ENCODE measurements around the gene ACSM2A.
A peak's percentile ranks its signal among the peaks of the same experiment; 100 is the strongest.
"Not testable (repeated sequence)": the region's sequence is repeated elsewhere in the genome, so short reads cannot be mapped to it uniquely, and the experiment has no call there.

Gene ACSM2A, protein sequence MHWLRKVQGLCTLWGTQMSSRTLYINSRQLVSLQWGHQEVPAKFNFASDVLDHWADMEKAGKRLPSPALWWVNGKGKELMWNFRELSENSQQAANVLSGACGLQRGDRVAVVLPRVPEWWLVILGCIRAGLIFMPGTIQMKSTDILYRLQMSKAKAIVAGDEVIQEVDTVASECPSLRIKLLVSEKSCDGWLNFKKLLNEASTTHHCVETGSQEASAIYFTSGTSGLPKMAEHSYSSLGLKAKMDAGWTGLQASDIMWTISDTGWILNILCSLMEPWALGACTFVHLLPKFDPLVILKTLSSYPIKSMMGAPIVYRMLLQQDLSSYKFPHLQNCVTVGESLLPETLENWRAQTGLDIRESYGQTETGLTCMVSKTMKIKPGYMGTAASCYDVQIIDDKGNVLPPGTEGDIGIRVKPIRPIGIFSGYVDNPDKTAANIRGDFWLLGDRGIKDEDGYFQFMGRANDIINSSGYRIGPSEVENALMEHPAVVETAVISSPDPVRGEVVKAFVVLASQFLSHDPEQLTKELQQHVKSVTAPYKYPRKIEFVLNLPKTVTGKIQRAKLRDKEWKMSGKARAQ

GRCh38 chr16:20451364-20451763 lies at the start of gene ACSM2A:
ACSM2A (plus strand) TSS chr16:20451521; CDS start chr16:20460115, 8,594 bp downstream.
- not testable (repeated sequence) for H3K27ac Mint-ChIP-seq; H3K36me3 Mint-ChIP-seq; H3K4me3 Mint-ChIP-seq; ATAC-seq (ENCODE audit: low read depth); H3K9me3 Mint-ChIP-seq; H3K27me3 Mint-ChIP-seq; H3K4me1 Mint-ChIP-seq; DNase-seq (ENCODE audit: low spot score in 2 of 2)

GRCh38 chr16:20402651-20403050 lies 48.7 kb upstream of the ACSM2A start:
- H3K36me3 Mint-ChIP-seq: no peaks in the 10 kb centered on the region
- H3K27ac Mint-ChIP-seq: no peak overlapping the region
- no peaks in the 10 kb centered on the region for H3K9me3 Mint-ChIP-seq
- DNase-seq (ENCODE audit: low spot score in 2 of 2): no peak
- no peak overlapping the region for H3K4me3 Mint-ChIP-seq
- peaks cover 4% of the 10 kb centered on the region for H3K27me3 Mint-ChIP-seq
- no peaks in the 10 kb centered on the region for H3K4me1 Mint-ChIP-seq
- no peak for ATAC-seq (ENCODE audit: low read depth)

- Mint-ChIP-seq H3K4me1 (peaks cover 3% of the 10 kb centered on the region), H3K4me3 (no peak within 1 kb of the TSS), H3K9me3 (no peaks in the 10 kb centered on the region), H3K27me3 (peaks cover 4% of the 10 kb centered on the region), H3K27ac (no peak within 1 kb of the TSS), H3K36me3 (no peaks in the 10 kb centered on the region)
- no peak for ATAC-seq (ENCODE audit: low read depth)
- DNase-seq (ENCODE audit: low spot score in 2 of 2): no peak
These were observed 46.7 kb upstream of the ACSM2A start, which contains the start of gene PDILT for GRCh38 chr16:20404637-20405036. PDILT (minus strand) TSS chr16:20404737; CDS start chr16:20399300, 5,437 bp downstream.

- Mint-ChIP-seq H3K4me1 (peaks cover 6% of the 10 kb centered on the region), H3K36me3 (no peaks in the 10 kb centered on the region), H3K27ac (peak within 1 kb of the TSS; percentile 90), H3K4me3 (peak within 1 kb of the TSS; percentile 66), H3K9me3 (no peaks in the 10 kb centered on the region), H3K27me3 (peaks cover 3% of the 10 kb centered on the region)
- DNase-seq (ENCODE audit: low spot score in 2 of 2) (no peak), ATAC-seq (ENCODE audit: low read depth) (peak; percentile 59)
These were observed 41.8 kb upstream of the ACSM2A start, which contains the start of gene ACSM5 for GRCh38 chr16:20409398-20410120. ACSM5 (plus strand) TSS chr16:20409534; CDS start chr16:20411485, 1,951 bp downstream.

DNA sequence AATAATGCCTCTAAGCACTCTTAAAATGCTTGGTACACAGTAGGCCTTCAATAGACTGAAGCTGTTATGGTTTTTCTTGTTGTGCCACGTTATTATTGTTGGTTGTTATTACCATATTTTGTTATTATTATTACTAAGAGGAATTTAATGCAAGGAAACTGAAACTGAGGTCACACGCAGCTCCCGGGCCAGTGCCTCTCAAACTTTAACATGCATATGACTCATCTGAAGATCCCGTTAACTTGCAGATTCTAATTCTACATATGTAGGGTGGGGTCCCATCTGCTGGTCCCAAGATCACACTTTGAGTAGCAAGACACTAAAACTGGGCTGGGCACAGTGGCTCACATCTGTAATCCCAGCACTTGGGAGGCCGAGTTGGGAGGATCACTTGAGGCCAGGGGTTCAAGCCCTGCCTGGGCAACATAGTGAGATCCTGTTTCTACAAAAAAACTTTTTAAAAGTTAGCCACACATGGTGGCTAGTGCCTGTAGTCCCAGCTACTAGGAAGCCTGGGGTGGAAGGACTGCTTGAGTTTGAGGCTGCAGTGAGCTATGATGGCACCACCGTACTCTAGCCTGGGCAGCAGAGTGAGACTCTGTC lies 41.1 kb upstream of the ACSM2A start:
- ATAC-seq (ENCODE audit: low read depth): peak; percentile 72

DNA sequence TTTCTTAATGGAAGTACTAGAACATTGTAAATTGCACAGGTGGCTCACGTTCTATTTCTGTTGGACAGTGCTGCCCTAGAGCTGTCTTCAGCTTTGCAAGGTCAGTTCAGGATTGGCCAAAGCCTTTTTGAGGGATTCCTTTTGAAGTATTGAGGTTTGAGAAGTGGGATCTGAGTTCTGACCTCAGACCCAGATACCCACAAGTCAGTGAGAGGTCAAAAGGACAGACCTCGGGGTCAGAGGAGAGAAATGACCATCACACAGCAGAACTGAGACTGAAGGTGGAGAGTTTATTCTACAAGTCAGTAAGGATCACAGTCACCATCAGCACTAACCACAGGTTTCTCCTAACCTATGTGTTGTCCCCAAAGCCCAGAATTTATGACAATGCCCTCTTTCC lies 40.3 kb upstream of the ACSM2A start:
- H3K27ac Mint-ChIP-seq: no peak overlapping the region
- no peaks in the 10 kb centered on the region for H3K9me3 Mint-ChIP-seq
- H3K4me3 Mint-ChIP-seq: no peak overlapping the region
- no peaks in the 10 kb centered on the region for H3K36me3 Mint-ChIP-seq
- ATAC-seq (ENCODE audit: low read depth) (no peak), DNase-seq (ENCODE audit: low spot score in 2 of 2) (no peak)
- H3K4me1 Mint-ChIP-seq: peaks cover 6% of the 10 kb centered on the region
- H3K27me3 Mint-ChIP-seq: peaks cover 7% of the 10 kb centered on the region

More for the DNA sequence above, 41.1 kb upstream of the ACSM2A start:
- H3K4me3 Mint-ChIP-seq: no peak overlapping the region
- no peaks in the 10 kb centered on the region for H3K9me3 Mint-ChIP-seq
- peak overlapping the region; percentile 90 for H3K27ac Mint-ChIP-seq
- H3K27me3 Mint-ChIP-seq: peaks cover 5% of the 10 kb centered on the region
- no peaks in the 10 kb centered on the region for H3K36me3 Mint-ChIP-seq
- no peak for DNase-seq (ENCODE audit: low spot score in 2 of 2)
- peaks cover 6% of the 10 kb centered on the region for H3K4me1 Mint-ChIP-seq

DNA sequence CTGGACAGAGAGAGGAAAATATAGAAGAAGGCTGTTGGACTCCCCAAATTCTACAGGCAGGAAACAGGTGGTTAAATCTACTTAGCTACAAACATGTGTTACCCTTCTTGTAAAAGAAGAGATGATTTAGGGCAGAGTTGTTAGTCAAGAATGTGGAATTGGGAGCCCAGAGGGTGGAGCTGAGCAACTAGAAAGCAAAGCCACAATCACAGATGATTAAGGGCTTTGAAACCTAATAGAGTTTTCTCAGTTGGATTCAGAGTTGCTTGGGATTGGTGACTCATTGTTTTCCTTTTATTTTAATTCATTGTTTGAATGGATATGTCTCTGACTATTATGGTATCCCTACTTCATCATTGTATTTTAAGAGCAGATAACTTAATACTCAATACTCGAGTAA lies 35.8 kb upstream of the ACSM2A start:
- DNase-seq (ENCODE audit: low spot score in 2 of 2): no peak
- no peak for ATAC-seq (ENCODE audit: low read depth)
- H3K4me3 Mint-ChIP-seq: no peak overlapping the region
- no peaks in the 10 kb centered on the region for H3K4me1 Mint-ChIP-seq
- H3K27me3 Mint-ChIP-seq: peaks cover 7% of the 10 kb centered on the region
- no peak overlapping the region for H3K27ac Mint-ChIP-seq
- H3K9me3 Mint-ChIP-seq: peaks cover 1% of the 10 kb centered on the region
- no peaks in the 10 kb centered on the region for H3K36me3 Mint-ChIP-seq

DNA sequence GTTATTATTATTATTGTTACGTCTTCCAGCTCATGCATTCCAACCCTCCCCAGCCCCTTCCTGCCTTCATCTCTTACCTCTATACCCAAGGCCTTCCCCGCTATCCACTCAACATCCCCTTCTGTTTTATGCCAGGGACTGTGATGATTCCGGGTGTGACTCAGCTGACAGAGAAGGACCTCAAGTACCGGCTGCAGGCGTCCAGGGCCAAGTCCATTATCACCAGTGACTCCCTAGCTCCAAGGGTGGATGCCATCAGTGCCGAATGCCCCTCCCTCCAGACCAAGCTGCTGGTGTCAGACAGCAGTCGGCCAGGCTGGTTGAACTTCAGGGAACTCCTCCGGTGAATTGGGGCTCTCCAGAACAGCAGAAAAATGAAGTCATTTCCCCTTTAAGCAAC lies 32.2 kb upstream of the ACSM2A start:
- not testable (repeated sequence) for H3K27ac Mint-ChIP-seq; H3K9me3 Mint-ChIP-seq; H3K4me3 Mint-ChIP-seq; H3K36me3 Mint-ChIP-seq; H3K4me1 Mint-ChIP-seq; DNase-seq (ENCODE audit: low spot score in 2 of 2); ATAC-seq (ENCODE audit: low read depth)
- H3K27me3 Mint-ChIP-seq: peaks cover 10% of the 10 kb centered on the region

- H3K4me3 Mint-ChIP-seq; H3K9me3 Mint-ChIP-seq; DNase-seq (ENCODE audit: low spot score in 2 of 2); H3K27ac Mint-ChIP-seq; H3K4me1 Mint-ChIP-seq; ATAC-seq (ENCODE audit: low read depth); H3K36me3 Mint-ChIP-seq; H3K27me3 Mint-ChIP-seq: not testable (repeated sequence)
These were observed 29.6 kb upstream of the ACSM2A start for GRCh38 chr16:20421748-20422147.

GRCh38 chr16:20423772-20424128 lies 27.6 kb upstream of the ACSM2A start:
- not testable (repeated sequence) for DNase-seq (ENCODE audit: low spot score in 2 of 2); H3K36me3 Mint-ChIP-seq; ATAC-seq (ENCODE audit: low read depth); H3K9me3 Mint-ChIP-seq; H3K4me1 Mint-ChIP-seq; H3K27ac Mint-ChIP-seq; H3K27me3 Mint-ChIP-seq; H3K4me3 Mint-ChIP-seq

- Mint-ChIP-seq H3K27me3 (peaks cover 9% of the 10 kb centered on the region), H3K4me1 (no peaks in the 10 kb centered on the region), H3K4me3 (no peak overlapping the region), H3K27ac (no peak overlapping the region), H3K9me3 (no peaks in the 10 kb centered on the region), H3K36me3 (no peaks in the 10 kb centered on the region)
- DNase-seq (ENCODE audit: low spot score in 2 of 2) (no peak), ATAC-seq (ENCODE audit: low read depth) (no peak)
These were observed 27.0 kb upstream of the ACSM2A start for GRCh38 chr16:20424129-20424866.

GRCh38 chr16:20427401-20427797 lies 23.9 kb upstream of the ACSM2A start:
- DNase-seq (ENCODE audit: low spot score in 2 of 2); H3K27ac Mint-ChIP-seq; H3K4me3 Mint-ChIP-seq; H3K36me3 Mint-ChIP-seq; H3K4me1 Mint-ChIP-seq; H3K9me3 Mint-ChIP-seq; ATAC-seq (ENCODE audit: low read depth): not testable (repeated sequence)
- peaks cover 14% of the 10 kb centered on the region for H3K27me3 Mint-ChIP-seq

GRCh38 chr16:20429499-20429898 lies 21.8 kb upstream of the ACSM2A start:
- DNase-seq (ENCODE audit: low spot score in 2 of 2); H3K27ac Mint-ChIP-seq; H3K4me3 Mint-ChIP-seq; H3K9me3 Mint-ChIP-seq; ATAC-seq (ENCODE audit: low read depth); H3K4me1 Mint-ChIP-seq; H3K36me3 Mint-ChIP-seq: not testable (repeated sequence)
- H3K27me3 Mint-ChIP-seq: peaks cover 10% of the 10 kb centered on the region

Measured in memory B cell (primary cell).